Measurements from ENCODE around the gene DPYSL4.

DPYSL4 gene

GRCh38 chr10:132182591-132182990 is 4.2 kb upstream of the DPYSL4 start:
- TF ChIP-seq CTCF (IDR thresholded peaks at IDR 0.05; ENCODE audit: borderline replicate concordance, insufficient read depth, low read depth, low read length) = no peak
- H3K4me3 ChIP-seq (ENCODE audit: low read depth, low read length) = no peak overlapping the region

GRCh38 chr10:132183046-132183445 is 3.7 kb upstream of the DPYSL4 start:
- H3K4me3 ChIP-seq (ENCODE audit: low read depth, low read length) = no peak overlapping the region
- TF ChIP-seq CTCF (IDR thresholded peaks at IDR 0.05; ENCODE audit: borderline replicate concordance, insufficient read depth, low read depth, low read length) = no peak

- H3K4me3 ChIP-seq (ENCODE audit: low read depth, low read length) = no peak overlapping the region
- TF ChIP-seq CTCF (IDR thresholded peaks at IDR 0.05; ENCODE audit: borderline replicate concordance, insufficient read depth, low read depth, low read length) = no peak
Measured at GRCh38 chr10:132184816-132185593, 1.7 kb upstream of the DPYSL4 start.

GRCh38 chr10:132185601-132186487 is 904 bp upstream of the DPYSL4 start:
- H3K4me3 ChIP-seq (ENCODE audit: low read depth, low read length) = no peak overlapping the region

GRCh38 chr10:132187430-132188138 is 836 bp downstream of the DPYSL4 start:
- TF ChIP-seq CTCF (IDR thresholded peaks at IDR 0.05; ENCODE audit: borderline replicate concordance, insufficient read depth, low read depth, low read length) = no peak
- H3K4me3 ChIP-seq (ENCODE audit: low read depth, low read length) = no peak overlapping the region

More at GRCh38 chr10:132185601-132186487, 904 bp upstream of the DPYSL4 start:
- TF ChIP-seq CTCF (IDR thresholded peaks at IDR 0.05; ENCODE audit: borderline replicate concordance, insufficient read depth, low read depth, low read length) = no peak

- H3K4me3 ChIP-seq (ENCODE audit: low read depth, low read length) = no peak overlapping the region
- no peak for TF ChIP-seq CTCF (IDR thresholded peaks at IDR 0.05; ENCODE audit: borderline replicate concordance, insufficient read depth, low read depth, low read length)
Measured at GRCh38 chr10:132188331-132188730, 1.6 kb downstream of the DPYSL4 start.

All from GM12875 (cell line).